C4-2B (cell line): Measurements from ENCODE around the gene SLC25A25.
A peak's percentile ranks its signal among the peaks of the same experiment; 100 is the strongest.
"Not testable (repeated sequence)": the region's sequence is repeated elsewhere in the genome, so short reads cannot be mapped to it uniquely, and the experiment has no call there.

Source experiments
- H3K27ac ChIP-seq: fragments of 450-650 bp; 2 replicates; pipeline ENCODE4 v1.5.1; 2017
- CTCF ChIP-seq: fragments of 450-650 bp; conservative IDR thresholded peaks from 2 replicates; pipeline ENCODE4 v1.5.1; 2017; ENCODE audit warnings: mild to moderate bottlenecking
- ZFX ChIP-seq: fragments of 450-650 bp; IDR thresholded peaks from 2 replicates; pipeline ENCODE4 v1.6.1; 2017

SLC25A25 gene

DNA sequence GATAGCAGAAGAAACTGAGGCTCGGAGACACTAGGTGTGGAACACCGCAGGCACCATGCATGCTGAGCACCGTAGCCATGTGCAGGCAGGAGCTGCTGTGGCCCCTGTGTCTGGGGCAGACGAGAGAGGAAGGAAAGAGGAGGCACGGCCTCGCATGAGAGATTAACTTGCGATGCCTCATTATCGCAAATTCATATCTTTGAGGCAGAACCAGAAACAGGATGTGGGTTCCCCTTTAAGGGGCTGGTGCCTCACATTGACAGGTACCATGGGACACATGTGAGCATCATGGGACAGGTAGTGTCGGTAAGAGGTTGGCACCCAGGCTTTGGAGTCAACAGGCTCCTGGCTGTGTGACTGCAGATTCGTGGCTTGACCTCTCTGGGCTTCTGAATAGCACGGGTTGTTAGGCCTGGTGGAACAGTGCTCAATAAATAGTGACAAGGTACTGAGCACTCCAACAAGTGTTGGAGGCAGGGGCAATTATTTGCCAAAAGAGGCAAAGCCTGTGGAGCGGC, 41.7 kb upstream of the SLC25A25 start:
- H3K27ac ChIP-seq = no peak overlapping the region

DNA sequence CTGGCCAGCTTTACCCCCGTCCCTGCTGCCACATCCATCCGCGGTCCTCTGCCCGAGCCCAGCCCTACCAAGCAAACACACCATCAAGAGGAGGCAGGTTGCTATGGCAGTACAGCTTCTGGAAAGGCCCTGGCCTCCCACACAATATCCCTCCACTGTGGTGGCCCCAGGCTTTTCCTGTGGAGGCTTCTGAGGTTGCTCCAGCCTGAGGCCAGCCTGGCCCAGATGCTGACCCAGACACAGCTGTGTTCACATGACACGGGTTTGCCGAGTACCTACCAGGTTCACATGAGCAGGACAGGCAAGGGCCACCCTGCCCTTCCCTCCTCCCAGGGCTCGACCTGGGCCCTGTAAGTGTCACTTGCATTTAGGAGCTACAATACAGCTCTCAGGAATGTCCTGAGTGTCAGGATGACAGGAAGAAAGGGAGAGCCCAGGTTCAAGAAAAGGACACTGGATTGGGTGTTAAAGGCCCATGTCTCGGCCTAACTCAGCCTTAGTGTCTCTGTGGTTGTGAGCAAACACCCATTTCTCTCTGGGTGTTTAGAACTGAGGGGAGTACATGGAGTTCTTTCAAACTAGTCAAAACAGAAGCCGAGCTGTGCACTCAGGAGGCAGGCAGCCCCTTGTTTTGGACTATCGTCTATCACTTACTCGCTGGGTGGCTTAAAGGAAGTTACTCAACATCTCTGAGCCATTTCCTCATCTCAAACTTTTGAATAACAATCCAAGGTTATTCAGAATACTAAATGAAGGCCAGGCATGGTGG, 41.1 kb upstream of the SLC25A25 start:
- TF ChIP-seq CTCF = no peak
- no peak for TF ChIP-seq ZFX
- no peak overlapping the region for H3K27ac ChIP-seq

More for the DNA sequence above, 41.7 kb upstream of the SLC25A25 start:
- TF ChIP-seq ZFX (no peak), CTCF (no peak)

- no peak overlapping the region for H3K27ac ChIP-seq
- TF ChIP-seq CTCF (no peak), ZFX (no peak)
These were observed 40.3 kb upstream of the SLC25A25 start for GRCh38 chr9:128027705-128028104.

- H3K27ac ChIP-seq = no peak overlapping the region
- no peak for TF ChIP-seq CTCF
- no peak for TF ChIP-seq ZFX
These were observed 34.4 kb upstream of the SLC25A25 start for GRCh38 chr9:128033609-128034008.

- H3K27ac ChIP-seq = peak overlapping the region; percentile 11; the same call in 1 of the 2 replicates
- TF ChIP-seq CTCF = peak; percentile 93
- no peak for TF ChIP-seq ZFX
These were observed 33.0 kb upstream of the SLC25A25 start for GRCh38 chr9:128034821-128035652.

DNA sequence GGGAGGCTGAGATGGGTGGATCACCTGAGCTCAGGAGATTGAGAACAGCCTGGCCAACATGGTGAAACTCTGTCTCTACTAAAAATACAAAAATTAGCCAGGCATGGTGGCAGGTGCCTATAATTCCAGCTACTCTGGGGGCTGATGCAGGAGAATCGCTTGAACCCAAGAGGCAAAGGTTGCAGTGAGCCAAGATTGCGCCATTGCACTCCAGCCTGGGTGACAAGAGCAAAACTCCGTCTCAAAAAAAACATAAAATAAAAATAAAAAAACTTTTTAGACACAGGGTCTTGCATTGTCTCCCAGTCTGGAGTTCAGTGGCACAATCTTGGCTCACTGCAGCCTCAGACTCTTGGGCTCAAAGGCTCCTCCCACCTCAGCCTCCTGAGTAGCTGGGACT, 31.5 kb upstream of the SLC25A25 start:
- not testable (repeated sequence) for H3K27ac ChIP-seq

- H3K27ac ChIP-seq = not testable (repeated sequence)
These were observed 27.2 kb upstream of the SLC25A25 start for GRCh38 chr9:128040783-128041182.

GRCh38 chr9:128042043-128042442, 26.0 kb upstream of the SLC25A25 start:
- H3K27ac ChIP-seq = no peak overlapping the region
- TF ChIP-seq CTCF (no peak), ZFX (no peak)
